Neural crest cell (in vitro differentiated cells): ENCODE data around the gene TBX15. TPM values are rescaled to one million over a fixed set of nuclear protein-coding genes. Genes with fewer than 3 reads are reported as not detected.

ENCODE experiments used
- DNase-seq: peaks from one replicate; pipeline ENCODE4 v3.0.0; 2021; ENCODE audit warnings: low read depth, mixed read lengths, low spot score
- H3K27ac Mint-ChIP-seq: one replicate; pipeline ENCODE4 v1.8.0; 2021; ENCODE audit warnings: mild to moderate bottlenecking, mixed read lengths; ENCODE audit not compliant: unreplicated experiment
- H3K27me3 Mint-ChIP-seq: 2 replicates; pipeline ENCODE4 v1.8.0; 2021; ENCODE audit warnings: low read depth, mild to moderate bottlenecking, mixed read lengths
- H3K36me3 Mint-ChIP-seq: 2 replicates; pipeline ENCODE4 v1.8.0; 2021; ENCODE audit warnings: low read depth, mild to moderate bottlenecking, mixed read lengths
- H3K4me1 Mint-ChIP-seq: 2 replicates; pipeline ENCODE4 v1.8.0; 2021; ENCODE audit warnings: mixed read lengths
- H3K4me3 Mint-ChIP-seq: one replicate; pipeline ENCODE4 v1.8.0; 2021; ENCODE audit warnings: mild to moderate bottlenecking, mixed read lengths
- H3K9me3 Mint-ChIP-seq: 2 replicates; pipeline ENCODE4 v1.8.0; 2021; ENCODE audit warnings: mixed read lengths
- total RNA-seq: library from RNA; stranded (reverse); gene quantifications from 2 replicates; pipeline ENCODE4 v1.2.1, GENCODE V29; 2021
- TF ChIP-seq, protein P1 (sequence below): fragments of 200-600 bp; sonication (generic); conservative IDR thresholded peaks from 2 replicates; pipeline ENCODE4 v1.5.0; 2021; ENCODE audit warnings: antibody characterized with exemption, mild to moderate bottlenecking

The TBX15 gene
- total RNA-seq, 1 donor from 2014 or later: 3.2 TPM

DNA sequence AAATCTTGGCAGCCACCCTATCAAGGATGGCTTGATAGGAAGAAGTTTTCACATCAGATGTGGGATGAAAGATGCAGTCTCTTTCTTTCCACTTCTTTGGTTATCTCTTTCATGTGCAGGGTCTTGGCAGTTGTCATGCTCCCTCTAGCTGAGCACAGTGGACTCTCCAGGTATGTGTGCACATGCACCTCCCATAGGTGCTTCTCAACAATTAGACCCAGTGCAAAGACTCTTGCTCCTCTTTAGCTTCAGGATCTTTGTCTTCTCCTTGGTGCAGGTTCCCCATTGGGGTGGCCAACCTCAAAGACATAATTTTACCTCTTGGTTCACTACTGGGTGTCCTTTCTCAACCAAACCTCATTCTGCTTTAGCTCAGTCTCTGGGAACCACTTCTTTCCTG, 80.7 kb downstream of the TBX15 start:
- DNase-seq: no peak
- peaks cover 2% of the 10 kb centered on the region for H3K9me3 Mint-ChIP-seq
- H3K4me3 Mint-ChIP-seq: no peak overlapping the region
- H3K27ac Mint-ChIP-seq: no peak overlapping the region
- TF ChIP-seq, protein P1, sequence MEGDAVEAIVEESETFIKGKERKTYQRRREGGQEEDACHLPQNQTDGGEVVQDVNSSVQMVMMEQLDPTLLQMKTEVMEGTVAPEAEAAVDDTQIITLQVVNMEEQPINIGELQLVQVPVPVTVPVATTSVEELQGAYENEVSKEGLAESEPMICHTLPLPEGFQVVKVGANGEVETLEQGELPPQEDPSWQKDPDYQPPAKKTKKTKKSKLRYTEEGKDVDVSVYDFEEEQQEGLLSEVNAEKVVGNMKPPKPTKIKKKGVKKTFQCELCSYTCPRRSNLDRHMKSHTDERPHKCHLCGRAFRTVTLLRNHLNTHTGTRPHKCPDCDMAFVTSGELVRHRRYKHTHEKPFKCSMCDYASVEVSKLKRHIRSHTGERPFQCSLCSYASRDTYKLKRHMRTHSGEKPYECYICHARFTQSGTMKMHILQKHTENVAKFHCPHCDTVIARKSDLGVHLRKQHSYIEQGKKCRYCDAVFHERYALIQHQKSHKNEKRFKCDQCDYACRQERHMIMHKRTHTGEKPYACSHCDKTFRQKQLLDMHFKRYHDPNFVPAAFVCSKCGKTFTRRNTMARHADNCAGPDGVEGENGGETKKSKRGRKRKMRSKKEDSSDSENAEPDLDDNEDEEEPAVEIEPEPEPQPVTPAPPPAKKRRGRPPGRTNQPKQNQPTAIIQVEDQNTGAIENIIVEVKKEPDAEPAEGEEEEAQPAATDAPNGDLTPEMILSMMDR: no peak
- H3K4me1 Mint-ChIP-seq: no peaks in the 10 kb centered on the region
- H3K27me3 Mint-ChIP-seq: peaks cover 4% of the 10 kb centered on the region
- H3K36me3 Mint-ChIP-seq: no peaks in the 10 kb centered on the region

DNA sequence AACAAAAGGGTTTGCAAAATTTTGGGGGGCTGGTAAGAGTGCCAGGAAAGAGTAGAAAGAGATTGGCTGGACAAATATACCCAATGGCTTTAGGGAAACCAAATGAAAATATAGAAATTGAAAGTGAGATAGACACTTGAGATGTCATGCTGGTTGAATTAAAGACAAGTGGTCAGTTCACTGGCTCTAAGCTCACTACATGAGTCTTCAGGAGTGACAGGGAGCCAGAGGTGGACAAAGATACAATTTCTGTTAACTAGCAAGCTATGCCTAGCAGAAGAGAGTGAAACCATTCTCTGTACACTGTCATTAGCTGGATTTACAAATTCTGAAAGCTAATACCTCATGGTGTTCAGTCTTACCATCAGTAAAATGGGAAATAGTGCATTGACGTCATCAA, 82.5 kb downstream of the TBX15 start:
- DNase-seq: no peak
- Mint-ChIP-seq H3K27ac (no peak overlapping the region), H3K27me3 (peaks cover 4% of the 10 kb centered on the region), H3K4me3 (no peak overlapping the region), H3K36me3 (no peaks in the 10 kb centered on the region), H3K9me3 (peaks cover 2% of the 10 kb centered on the region), H3K4me1 (no peaks in the 10 kb centered on the region)
- TF ChIP-seq, protein P1: no peak

DNA sequence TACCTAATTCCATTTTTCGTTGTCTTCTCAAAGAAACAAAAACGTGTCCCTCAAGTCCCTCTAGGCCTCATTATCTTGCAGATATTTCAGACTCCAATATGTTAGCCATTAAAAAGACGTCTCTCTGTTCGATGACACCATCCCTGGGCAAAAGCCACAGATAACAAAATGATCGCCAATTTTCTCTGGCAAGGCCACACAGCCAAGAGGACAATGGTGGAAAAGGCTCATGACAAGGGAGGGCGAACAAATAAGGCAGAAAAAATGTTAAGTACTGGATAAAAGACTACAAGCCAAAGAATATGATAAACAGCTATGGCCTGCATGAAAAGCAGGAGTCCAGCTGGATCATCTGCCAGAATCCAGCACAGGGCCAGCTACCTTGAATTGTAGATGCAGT, 82.9 kb downstream of the TBX15 start:
- Mint-ChIP-seq H3K36me3 (no peaks in the 10 kb centered on the region), H3K27me3 (peaks cover 4% of the 10 kb centered on the region), H3K4me1 (no peaks in the 10 kb centered on the region), H3K4me3 (no peak overlapping the region), H3K27ac (no peak overlapping the region), H3K9me3 (peaks cover 2% of the 10 kb centered on the region)
- TF ChIP-seq, protein P1: no peak
- DNase-seq: no peak

DNA sequence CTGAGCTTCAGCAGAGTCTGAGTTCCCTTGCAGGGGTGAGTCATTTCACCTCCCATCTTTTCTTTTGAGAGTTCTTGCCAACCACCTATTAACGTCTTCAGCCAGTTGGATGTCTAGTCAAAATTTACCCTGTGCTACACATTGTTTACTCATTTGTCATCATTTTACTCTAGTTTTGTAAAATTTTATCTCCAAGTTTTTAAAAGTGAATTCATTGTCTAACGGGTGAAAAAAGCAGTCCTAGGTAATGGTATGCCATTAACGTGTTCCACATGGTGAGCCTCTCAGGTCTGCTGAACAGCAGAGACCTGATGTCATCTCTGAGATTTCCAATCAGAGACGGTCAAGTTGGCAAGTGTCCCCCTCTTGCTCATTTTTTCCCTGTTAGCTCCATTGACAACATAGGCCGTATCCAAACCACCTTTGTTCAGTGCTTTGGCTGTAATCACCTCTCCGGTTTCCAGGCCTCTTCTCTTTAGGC, 85.4 kb downstream of the TBX15 start:
- H3K9me3 Mint-ChIP-seq: peaks cover 2% of the 10 kb centered on the region
- no peak for DNase-seq
- H3K36me3 Mint-ChIP-seq: no peaks in the 10 kb centered on the region
- no peaks in the 10 kb centered on the region for H3K4me1 Mint-ChIP-seq
- H3K27ac Mint-ChIP-seq: no peak overlapping the region
- H3K27me3 Mint-ChIP-seq: no peaks in the 10 kb centered on the region
- H3K4me3 Mint-ChIP-seq: no peak overlapping the region
- TF ChIP-seq, protein P1: no peak

DNA sequence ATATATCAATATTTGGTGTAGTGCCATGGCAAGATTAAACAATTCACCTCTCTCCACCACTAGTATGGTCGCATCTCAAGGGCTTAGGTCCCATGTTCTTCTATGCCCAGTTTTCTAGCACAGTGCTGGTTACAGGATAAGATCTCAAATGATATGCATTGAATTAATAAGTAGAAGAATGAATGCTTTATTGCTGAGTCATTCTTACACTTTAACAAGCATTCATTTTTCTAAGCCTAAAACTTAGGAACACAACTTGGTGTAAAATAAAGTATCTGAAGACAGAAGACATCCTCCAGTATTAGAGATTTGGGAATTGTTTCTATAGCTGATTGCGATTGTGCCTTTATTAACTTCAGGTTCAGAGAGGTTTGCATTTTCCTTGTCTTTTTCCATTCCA, 85.8 kb downstream of the TBX15 start:
- no peaks in the 10 kb centered on the region for H3K4me1 Mint-ChIP-seq
- TF ChIP-seq, protein P1: no peak
- no peaks in the 10 kb centered on the region for H3K27me3 Mint-ChIP-seq
- no peak overlapping the region for H3K4me3 Mint-ChIP-seq
- no peak overlapping the region for H3K27ac Mint-ChIP-seq
- H3K36me3 Mint-ChIP-seq: no peaks in the 10 kb centered on the region
- peaks cover 2% of the 10 kb centered on the region for H3K9me3 Mint-ChIP-seq
- no peak for DNase-seq
